Stimulated activated CD4-positive, alpha-beta T cell treated with anti-CD3 and anti-CD28 coated beads, Interleukin-1b, Interleukin-23, amount 100 ng/mL, for 24 hours (primary cell): ENCODE results near the gene RELT.

ENCODE experiments used
- DNase-seq, 4 experiments: peaks; one replicate each; pipeline ENCODE4 v3.0.0-alpha.2; 2020; ENCODE audit warnings: low read depth in 4 of 4, low spot score in 1 of 4

Gene RELT

GRCh38 chr11:73391665-73392064, 15.5 kb downstream of the RELT start:
- DNase-seq: no peak

GRCh38 chr11:73392108-73393010, 16.2 kb downstream of the RELT start:
- DNase-seq: no peak

GRCh38 chr11:73393011-73393380, 16.8 kb downstream of the RELT start:
- DNase-seq: no peak

- DNase-seq: peak in 3 of 4 experiments; percentile 30 to 42 (median 37)
These were observed 17.5 kb downstream of the RELT start for GRCh38 chr11:73393479-73394415.

- no peak for DNase-seq
These were observed 18.5 kb downstream of the RELT start for GRCh38 chr11:73394416-73395296.

- no peak for DNase-seq
These were observed 19.4 kb downstream of the RELT start for GRCh38 chr11:73395297-73396208.

GRCh38 chr11:73396251-73396930, 20.2 kb downstream of the RELT start:
- no peak for DNase-seq

GRCh38 chr11:73396985-73397384, 20.8 kb downstream of the RELT start:
- no peak for DNase-seq

- no peak for DNase-seq
These were observed 21.4 kb downstream of the RELT start for GRCh38 chr11:73397468-73398131.

- DNase-seq: no peak
These were observed 21.9 kb downstream of the RELT start for GRCh38 chr11:73398132-73398526.

- no peak for DNase-seq
These were observed 22.5 kb downstream of the RELT start for GRCh38 chr11:73398721-73399120.

GRCh38 chr11:73399159-73399590, 23.0 kb downstream of the RELT start:
- no peak for DNase-seq

GRCh38 chr11:73399636-73400035, 23.4 kb downstream of the RELT start:
- DNase-seq: no peak

- no peak for DNase-seq
These were observed 24.1 kb downstream of the RELT start for GRCh38 chr11:73400293-73400692.

GRCh38 chr11:73401217-73401923, 25.2 kb downstream of the RELT start:
- DNase-seq: no peak

- DNase-seq: no peak
These were observed 26.0 kb downstream of the RELT start for GRCh38 chr11:73401924-73402833.

- no peak for DNase-seq
These were observed 26.6 kb downstream of the RELT start for GRCh38 chr11:73402834-73403185.
